Measurements from ENCODE around the gene ACADSB. TPM values are rescaled to one million over a fixed set of nuclear protein-coding genes. Genes with fewer than 3 reads are reported as not detected.

Gene ACADSB
- total RNA-seq, 1 experiment from 2014 or later = 25.3 TPM

- Mint-ChIP-seq H3K4me3 (ENCODE audit: unreplicated experiment) (no peak overlapping the region), H3K27ac (ENCODE audit: unreplicated experiment) (no peak overlapping the region), H3K4me1 (ENCODE audit: low read depth, unreplicated experiment) (peaks cover 7% of the 10 kb centered on the region), H3K27me3 (ENCODE audit: insufficient read depth, unreplicated experiment) (no peaks in the 10 kb centered on the region), H3K9me3 (ENCODE audit: unreplicated experiment) (no peaks in the 10 kb centered on the region), H3K36me3 (ENCODE audit: insufficient read depth, unreplicated experiment) (no peaks in the 10 kb centered on the region)
- DNase-seq = no peak
- intact Hi-C loops (cut with micrococcal nuclease; ENCODE audit: unreplicated experiment) = loop anchor here (1.0 kb wide), 1 partner anchor 13 kb away; the partner anchor contains the start of gene IKZF5
- BruUV-seq (replicated peaks) = no TSS peak
- ChIA-PET CTCF (interaction anchor here (0.5 to 1.3 kb wide), 4 partner anchors 12 to 906 kb away, joined by 3 to 8 read pairs (median 4); no protein-coding TSS in a partner anchor), POLR2A (no interaction called here)
- no peak overlapping the region for H3K4me3 ChIP-seq (ENCODE audit: low read depth, low read length)
- no peaks in the 10 kb centered on the region for H3K4me1 ChIP-seq
- no peaks in the 10 kb centered on the region for H3K9me3 ChIP-seq
- no peaks in the 10 kb centered on the region for H3K36me3 ChIP-seq (ENCODE audit: control insufficient read depth, insufficient read depth, low read length)
- no peaks in the 10 kb centered on the region for H3K27me3 ChIP-seq (replicated peaks; ENCODE audit: control insufficient read depth, insufficient read depth, low read length)
- TF ChIP-seq CTCF (IDR thresholded peaks at IDR 0.05; ENCODE audit: insufficient read depth in 1 of 2, low read depth in 1 of 2, low read length in 1 of 2, severe bottlenecking in 1 of 2, unreplicated experiment in 1 of 2) = peak; percentile 43 to 44
Measured at GRCh38 chr10:123021517-123021916, 12.7 kb downstream of the ACADSB start.

GRCh38 chr10:123024540-123024939 is 15.7 kb downstream of the ACADSB start:
- no TSS peak for BruUV-seq (replicated peaks)
- H3K4me1 ChIP-seq = no peaks in the 10 kb centered on the region

GRCh38 chr10:123026302-123026701 is 17.5 kb downstream of the ACADSB start:
- no peak overlapping the region for H3K27ac Mint-ChIP-seq (ENCODE audit: unreplicated experiment)
- Histone ChIP-seq H3K36me3 (ENCODE audit: control insufficient read depth, insufficient read depth, low read length) (no peaks in the 10 kb centered on the region), H3K4me3 (ENCODE audit: low read depth, low read length) (no peak overlapping the region), H3K4me1 (no peaks in the 10 kb centered on the region), H3K9me3 (no peaks in the 10 kb centered on the region), H3K27me3 (replicated peaks; ENCODE audit: control insufficient read depth, insufficient read depth, low read length) (no peaks in the 10 kb centered on the region)
- H3K4me1 Mint-ChIP-seq (ENCODE audit: low read depth, unreplicated experiment) = peaks cover 5% of the 10 kb centered on the region
- no peak overlapping the region for H3K4me3 Mint-ChIP-seq (ENCODE audit: unreplicated experiment)
- BruUV-seq (replicated peaks) = no TSS peak
- TF ChIP-seq CTCF (IDR thresholded peaks at IDR 0.05; ENCODE audit: insufficient read depth in 1 of 2, low read depth in 1 of 2, low read length in 1 of 2, severe bottlenecking in 1 of 2, unreplicated experiment in 1 of 2) = no peak
- no peaks in the 10 kb centered on the region for H3K9me3 Mint-ChIP-seq (ENCODE audit: unreplicated experiment)
- no peaks in the 10 kb centered on the region for H3K27me3 Mint-ChIP-seq (ENCODE audit: insufficient read depth, unreplicated experiment)
- intact Hi-C loops (cut with micrococcal nuclease; ENCODE audit: unreplicated experiment) = no loop called here
- no peaks in the 10 kb centered on the region for H3K36me3 Mint-ChIP-seq (ENCODE audit: insufficient read depth, unreplicated experiment)
- DNase-seq = no peak
- POLR2A ChIA-PET = no interaction called here
- CTCF ChIA-PET = no interaction called here

More at GRCh38 chr10:123024540-123024939, 15.7 kb downstream of the ACADSB start:
- Histone ChIP-seq H3K9me3 (no peaks in the 10 kb centered on the region), H3K27me3 (replicated peaks; ENCODE audit: control insufficient read depth, insufficient read depth, low read length) (no peaks in the 10 kb centered on the region), H3K4me3 (ENCODE audit: low read depth, low read length) (no peak overlapping the region), H3K36me3 (ENCODE audit: control insufficient read depth, insufficient read depth, low read length) (no peaks in the 10 kb centered on the region)
- POLR2A ChIA-PET = no interaction called here
- no peak overlapping the region for H3K27ac Mint-ChIP-seq (ENCODE audit: unreplicated experiment)
- H3K4me1 Mint-ChIP-seq (ENCODE audit: low read depth, unreplicated experiment) = peaks cover 7% of the 10 kb centered on the region
- no peak overlapping the region for H3K4me3 Mint-ChIP-seq (ENCODE audit: unreplicated experiment)
- CTCF ChIA-PET = no interaction called here
- TF ChIP-seq CTCF (IDR thresholded peaks at IDR 0.05; ENCODE audit: insufficient read depth in 1 of 2, low read depth in 1 of 2, low read length in 1 of 2, severe bottlenecking in 1 of 2, unreplicated experiment in 1 of 2) = no peak
- no peaks in the 10 kb centered on the region for H3K36me3 Mint-ChIP-seq (ENCODE audit: insufficient read depth, unreplicated experiment)
- no peaks in the 10 kb centered on the region for H3K27me3 Mint-ChIP-seq (ENCODE audit: insufficient read depth, unreplicated experiment)
- no peak for DNase-seq
- intact Hi-C loops (cut with micrococcal nuclease; ENCODE audit: unreplicated experiment) = no loop called here
- no peaks in the 10 kb centered on the region for H3K9me3 Mint-ChIP-seq (ENCODE audit: unreplicated experiment)
